Erythroblast (primary cell): ENCODE measurements around the gene MMP20.
"Not testable (repeated sequence)": the region's sequence is repeated elsewhere in the genome, so short reads cannot be mapped to it uniquely, and the experiment has no call there.

Source experiments
- DNase-seq, 2 experiments: peaks; one replicate each; lab custom pipeline; 2025; lab: John Stamatoyannopoulos, UW
- GATA1 ChIP-seq: IDR thresholded peaks from 2 replicates; pipeline ENCODE4 v1.6.1; 2011; ENCODE audit warnings: low read depth, mild to moderate bottlenecking, control low read depth, low read length, moderate library complexity
- POLR2A ChIP-seq: IDR thresholded peaks from 2 replicates; pipeline ENCODE4 v1.6.1; 2011; ENCODE audit warnings: mild to moderate bottlenecking, low read length

The MMP20 gene

GRCh38 chr11:102639656-102640055 lies 14.5 kb upstream of the MMP20 start:
- DNase-seq: no peak
- TF ChIP-seq POLR2A: no peak
- no peak for TF ChIP-seq GATA1

GRCh38 chr11:102637731-102638130 lies 12.6 kb upstream of the MMP20 start:
- TF ChIP-seq POLR2A: no peak
- TF ChIP-seq GATA1: no peak

GRCh38 chr11:102633385-102634026 lies 8.4 kb upstream of the MMP20 start:
- TF ChIP-seq GATA1 (no peak), POLR2A (no peak)
- no peak for DNase-seq

More at GRCh38 chr11:102637731-102638130, 12.6 kb upstream of the MMP20 start:
- no peak for DNase-seq

GRCh38 chr11:102632026-102632425 lies 6.9 kb upstream of the MMP20 start:
- no peak for DNase-seq
- TF ChIP-seq POLR2A (no peak), GATA1 (no peak)

GRCh38 chr11:102630598-102631448 lies 5.7 kb upstream of the MMP20 start:
- TF ChIP-seq GATA1 (no peak), POLR2A (no peak)
- DNase-seq: no peak

GRCh38 chr11:102629908-102630307 lies 4.8 kb upstream of the MMP20 start:
- DNase-seq: not testable (repeated sequence)

GRCh38 chr11:102626676-102627075 lies 1.5 kb upstream of the MMP20 start:
- no peak for TF ChIP-seq POLR2A
- no peak for TF ChIP-seq GATA1

GRCh38 chr11:102623998-102624397 lies 1.1 kb downstream of the MMP20 start:
- no peak for DNase-seq
- no peak for TF ChIP-seq GATA1
- TF ChIP-seq POLR2A: no peak

More at GRCh38 chr11:102626676-102627075, 1.5 kb upstream of the MMP20 start:
- DNase-seq: no peak

- no peak for DNase-seq
- no peak for TF ChIP-seq POLR2A
These were observed 2.0 kb downstream of the MMP20 start for GRCh38 chr11:102623128-102623527.

- TF ChIP-seq POLR2A (no peak), GATA1 (no peak)
- no peak for DNase-seq
These were observed 2.9 kb downstream of the MMP20 start for GRCh38 chr11:102622258-102622657.

GRCh38 chr11:102620818-102621561 lies 4.1 kb downstream of the MMP20 start:
- DNase-seq: peak; percentile 5 to 10
- TF ChIP-seq POLR2A: no peak
- TF ChIP-seq GATA1: no peak

GRCh38 chr11:102620179-102620578 lies 5.0 kb downstream of the MMP20 start:
- TF ChIP-seq GATA1 (no peak), POLR2A (no peak)

GRCh38 chr11:102617466-102618008 lies 7.6 kb downstream of the MMP20 start:
- DNase-seq: no peak
- TF ChIP-seq GATA1: no peak
- no peak for TF ChIP-seq POLR2A

More at GRCh38 chr11:102620179-102620578, 5.0 kb downstream of the MMP20 start:
- no peak for DNase-seq
